HG02798 (cell line): ENCODE data around the gene ANXA4.

Source experiments
- ATAC-seq: cut with Tn5 transposase; IDR thresholded peaks from one replicate; pipeline ENCODE4 v1.9.1; 2021; ENCODE audit warnings: mild to moderate bottlenecking; ENCODE audit not compliant: unreplicated experiment, poor library complexity

Gene ANXA4

GRCh38 chr2:69741575-69742321 is at the start of gene ANXA4:
Gene ANXA4, plus strand, starts transcription at chr2:69742134. Its CDS starts 39,432 bp downstream, at chr2:69781566.
- ATAC-seq, result peak; percentile 89

GRCh38 chr2:69692424-69692823 is 49.5 kb upstream of the ANXA4 start:
- ATAC-seq, result no peak

- ATAC-seq, result peak; percentile 53
Measured at GRCh38 chr2:69693059-69693774, 48.7 kb upstream of the ANXA4 start.

- ATAC-seq, result no peak
Measured at GRCh38 chr2:69693775-69694450, 48.0 kb upstream of the ANXA4 start.

DNA sequence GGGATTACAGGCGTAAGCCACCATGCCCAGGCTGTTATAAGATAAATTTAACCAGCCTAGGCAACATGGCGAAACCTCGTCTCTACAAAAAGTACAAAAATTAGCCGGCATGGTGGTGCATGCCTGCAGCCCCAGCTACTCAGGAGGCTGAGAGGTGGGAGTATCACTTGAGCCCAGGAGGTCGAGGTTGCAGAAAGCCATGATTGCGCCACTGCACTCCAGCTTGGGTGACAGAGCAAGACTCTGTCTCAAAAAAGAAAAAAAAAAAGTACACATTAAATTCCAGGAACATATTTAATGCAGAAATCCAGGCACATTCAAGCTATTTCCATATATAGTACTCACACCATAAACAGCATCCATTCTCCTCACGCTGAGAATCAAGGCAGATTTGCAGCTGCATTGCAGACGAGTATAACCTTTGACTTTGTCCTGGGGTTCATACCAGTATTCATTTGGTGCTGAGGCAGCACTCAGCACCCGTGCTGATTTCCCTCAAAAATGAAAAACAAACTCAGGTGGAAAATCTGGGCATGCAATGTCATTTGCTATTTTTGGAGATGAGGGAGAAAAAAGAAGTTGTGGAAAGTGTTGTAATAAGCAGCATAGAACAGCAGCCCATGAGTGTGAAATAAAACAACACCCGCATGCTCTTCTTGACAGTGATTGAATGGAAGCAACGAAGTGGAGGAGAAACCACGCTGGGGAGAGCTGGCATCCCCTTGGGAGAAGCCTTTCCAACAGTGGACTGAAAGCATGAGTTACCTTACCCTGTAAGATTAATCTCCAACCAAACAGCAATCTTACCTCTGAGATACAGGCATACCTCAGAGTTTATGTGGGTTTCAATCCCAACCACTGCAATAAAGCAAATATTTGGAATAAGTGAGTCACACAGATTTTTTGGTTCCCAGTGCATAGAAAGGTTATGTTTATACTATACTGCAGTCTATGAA is 46.8 kb upstream of the ANXA4 start:
- ATAC-seq, result no peak

DNA sequence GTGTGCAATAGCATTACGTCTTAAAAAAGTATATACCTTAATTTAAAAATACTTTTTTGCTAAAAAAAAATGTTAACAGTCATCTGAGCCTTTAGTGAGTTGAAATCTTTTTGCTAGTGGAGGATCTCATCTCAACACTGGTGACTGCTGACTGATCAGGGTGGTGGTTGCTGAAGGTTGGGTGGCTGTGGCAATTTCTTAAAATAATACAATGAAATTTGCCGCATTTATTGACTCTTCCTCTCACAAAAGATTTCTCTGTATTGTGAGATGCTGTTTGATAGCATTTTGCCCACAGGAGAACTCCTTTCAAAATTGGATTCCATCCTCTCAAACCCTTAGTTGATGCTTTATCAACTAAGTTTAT is 46.1 kb upstream of the ANXA4 start:
- ATAC-seq, result no peak

DNA sequence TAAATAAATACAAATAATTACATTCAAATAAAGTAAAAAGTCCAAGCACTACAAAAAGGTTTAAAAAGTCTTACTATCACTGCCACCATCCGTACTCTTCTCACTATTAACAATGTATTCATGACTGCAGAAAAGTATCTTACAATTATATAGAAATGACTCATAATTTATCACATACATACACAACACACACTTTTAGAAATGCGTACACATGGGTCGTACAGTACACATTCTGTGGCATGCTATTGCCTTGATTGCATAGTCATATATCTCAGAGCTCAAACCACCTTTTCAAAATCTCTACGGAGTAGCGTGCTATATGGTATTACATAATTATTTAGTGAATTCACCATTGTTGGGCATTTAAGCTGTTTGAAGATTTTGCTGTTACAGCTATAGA is 41.6 kb upstream of the ANXA4 start:
- no peak for ATAC-seq

DNA sequence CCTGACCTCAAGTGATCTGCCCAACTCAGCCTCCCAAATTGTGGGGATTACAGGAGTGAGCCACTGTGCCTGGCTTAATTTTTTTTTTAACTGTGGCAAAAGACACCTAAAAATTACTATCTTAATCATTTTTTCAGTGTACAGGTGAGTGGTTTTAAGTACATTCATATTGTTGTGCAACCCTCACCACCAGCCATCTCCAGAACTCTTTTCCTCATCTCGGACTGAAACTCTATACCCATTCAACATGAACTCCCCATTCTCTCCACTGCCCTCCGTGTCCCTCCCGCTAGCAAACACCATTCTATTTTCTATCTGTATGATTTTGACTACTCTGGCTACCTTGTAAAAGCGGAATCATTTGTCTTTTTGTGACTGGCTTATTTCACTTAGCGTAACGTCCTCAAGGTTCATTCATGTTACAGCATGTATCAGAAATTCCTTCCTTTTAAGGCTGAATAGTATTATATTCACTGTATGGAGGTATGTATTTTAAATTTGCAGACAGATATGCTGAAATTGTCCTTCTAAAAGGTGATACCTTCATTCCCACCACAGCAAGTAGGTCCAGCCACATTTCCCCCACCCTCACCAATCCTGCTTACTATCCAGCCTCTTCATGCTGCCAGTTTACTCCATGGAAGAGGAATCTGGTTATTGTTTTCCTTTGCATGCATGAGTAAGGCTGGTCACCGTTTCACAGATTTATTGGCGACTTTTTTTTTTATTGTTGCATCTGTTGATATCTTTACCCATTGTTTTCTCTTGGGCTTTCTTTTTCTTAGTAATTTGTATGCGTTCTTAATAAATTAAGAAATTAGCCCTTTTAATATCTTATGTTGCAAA is 40.6 kb upstream of the ANXA4 start:
- ATAC-seq, result no peak

GRCh38 chr2:69703189-69703588 is 38.7 kb upstream of the ANXA4 start:
- ATAC-seq, result no peak

DNA sequence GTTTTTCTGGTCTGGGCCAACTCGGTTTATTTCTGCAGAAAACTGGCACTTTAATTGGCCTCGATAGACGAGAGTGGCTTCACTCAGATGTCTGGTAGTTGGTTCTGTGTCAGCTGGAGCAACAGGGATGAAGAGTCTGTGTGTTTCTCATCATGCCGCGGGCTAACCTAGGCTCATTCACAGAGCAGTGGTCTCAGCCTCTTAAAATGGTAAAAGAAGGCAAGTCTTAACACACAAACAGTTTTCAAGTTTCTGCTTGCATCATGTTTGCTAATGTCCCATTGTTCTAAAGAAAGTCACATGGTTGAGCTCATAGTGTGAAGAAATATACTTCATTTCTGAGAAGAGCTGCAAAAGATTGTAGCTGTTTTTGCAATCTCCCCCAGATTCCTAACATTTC is 37.5 kb upstream of the ANXA4 start:
- ATAC-seq, result no peak

DNA sequence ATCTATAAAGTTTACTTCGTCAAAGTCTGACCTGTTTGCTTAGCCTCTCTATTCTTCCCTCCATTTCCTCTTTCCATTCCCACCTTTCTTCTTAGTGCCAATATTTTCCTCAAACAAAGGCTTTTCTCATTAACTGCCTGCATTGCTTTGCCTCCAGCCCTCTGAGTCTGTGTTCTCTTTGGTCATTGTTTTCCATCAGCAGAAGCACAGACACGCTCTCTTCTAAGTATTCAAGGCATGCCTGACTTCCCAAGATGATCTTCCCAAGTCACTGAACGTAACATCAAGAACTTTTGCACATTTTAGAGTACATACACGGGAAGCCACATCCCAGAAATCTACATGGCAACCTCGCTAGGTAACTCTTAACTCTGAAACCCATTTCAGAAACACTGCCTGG is 32.6 kb upstream of the ANXA4 start:
- no peak for ATAC-seq

DNA sequence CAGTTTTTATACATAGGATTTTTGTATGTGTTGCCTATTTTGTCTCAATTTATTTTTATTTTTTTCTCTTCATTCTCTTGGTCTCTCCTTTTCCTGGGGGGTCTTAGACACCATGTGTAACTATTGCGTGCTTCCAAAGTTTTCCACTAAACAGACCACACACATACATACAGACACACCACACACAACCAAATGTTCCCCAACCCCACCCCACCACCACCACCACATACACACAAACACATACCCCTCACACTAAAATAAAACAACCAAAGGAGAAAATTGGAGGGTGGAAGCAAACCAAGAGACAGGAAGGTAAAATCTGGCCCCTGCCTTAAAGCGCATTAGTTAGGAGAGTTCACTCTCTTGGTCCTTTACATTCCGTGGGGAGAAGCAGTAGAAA is 30.0 kb upstream of the ANXA4 start:
- no peak for ATAC-seq

- ATAC-seq, result no peak
Measured at GRCh38 chr2:69714024-69714423, 27.9 kb upstream of the ANXA4 start.

DNA sequence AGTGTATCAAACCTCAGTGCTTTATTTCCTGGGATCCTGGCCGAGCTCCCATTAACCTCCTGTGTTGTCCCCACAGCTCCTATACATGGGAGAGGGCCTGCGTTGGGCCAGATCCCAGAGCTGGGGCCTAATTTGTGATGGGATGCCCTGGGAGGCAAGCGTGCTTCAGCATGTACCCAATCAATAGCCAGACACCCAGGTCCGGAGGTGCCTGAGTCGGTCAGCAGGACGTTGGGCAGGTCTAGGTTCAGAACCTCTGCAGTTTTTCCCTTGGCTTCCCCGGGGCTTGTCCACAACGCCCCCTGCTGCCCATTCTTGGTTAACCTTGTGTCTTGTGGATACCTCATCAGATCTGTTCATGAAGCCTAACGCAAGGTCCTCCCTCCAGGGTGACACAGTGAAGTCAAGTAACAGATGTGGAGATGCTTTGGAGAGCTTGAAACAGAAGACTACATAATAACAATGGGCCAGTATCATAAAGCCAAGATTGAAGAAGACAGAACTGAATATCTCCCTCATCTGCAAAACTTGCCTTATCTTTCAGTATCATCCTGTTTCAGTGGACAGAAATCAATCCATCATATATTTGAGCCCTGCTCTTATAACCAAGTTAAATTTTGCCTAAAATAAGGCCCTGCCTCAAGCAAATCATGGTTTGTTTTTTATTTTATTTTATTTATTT is 27.3 kb upstream of the ANXA4 start:
- peak; percentile 81 for ATAC-seq

DNA sequence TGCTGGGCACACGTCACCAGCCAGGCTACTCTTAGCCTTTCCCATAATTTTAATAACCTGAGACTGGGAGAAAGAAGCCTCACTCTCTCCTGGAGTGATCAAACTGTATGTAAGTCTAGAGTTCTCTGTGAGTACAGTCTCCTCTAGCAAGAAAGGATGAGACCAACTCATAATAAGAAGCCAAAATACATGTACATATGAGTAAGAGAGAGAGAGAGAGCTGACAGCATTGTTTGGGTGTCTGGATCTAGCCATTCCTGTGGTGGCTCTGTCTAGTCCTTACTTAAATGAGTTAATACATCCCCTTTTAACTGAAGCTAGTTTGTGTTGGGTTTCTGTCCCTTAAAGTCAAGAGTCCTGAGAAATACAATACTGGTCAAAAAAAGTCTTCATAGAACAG is 26.0 kb upstream of the ANXA4 start:
- no peak for ATAC-seq

- no peak for ATAC-seq
Measured at GRCh38 chr2:69716555-69717120, 25.3 kb upstream of the ANXA4 start.

GRCh38 chr2:69717186-69717585 is 24.7 kb upstream of the ANXA4 start:
- no peak for ATAC-seq

DNA sequence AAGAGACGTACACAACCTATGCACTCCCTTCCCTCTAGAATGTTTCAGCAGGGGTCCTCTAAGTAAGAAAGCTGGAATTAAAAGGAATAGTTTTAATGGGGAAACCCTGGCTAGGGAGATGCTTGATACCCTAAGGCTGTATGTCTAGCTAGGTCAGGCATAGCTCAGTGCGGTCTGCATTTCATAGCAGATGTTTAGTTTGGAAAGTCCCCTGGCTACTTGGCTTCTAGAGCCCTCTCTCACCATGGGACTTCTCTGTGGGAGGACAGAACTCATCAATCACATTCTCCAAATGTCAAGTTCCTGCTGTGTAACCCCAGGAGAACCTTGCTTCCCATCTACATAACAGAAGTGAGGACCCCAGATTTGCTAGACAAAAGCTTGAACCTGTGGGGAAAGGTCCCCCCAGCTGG is 24.1 kb upstream of the ANXA4 start:
- ATAC-seq, result peak; percentile 59
